ENCODE results near the gene AP4E1. TPM values are rescaled to one million over a fixed set of nuclear protein-coding genes. Genes with fewer than 3 reads are reported as not detected.

Gene AP4E1
- total RNA-seq, 4 donors from 2014 or later, result 10.2 to 15.3 (median 12.6) TPM

GRCh38 chr15:50968353-50968752 lies 59.9 kb downstream of the AP4E1 start:
- TF ChIP-seq POLR2A (IDR thresholded peaks at IDR 0.05), result no peak
- no peak for TF ChIP-seq CTCF (IDR thresholded peaks at IDR 0.05)
- TF ChIP-seq EP300 (IDR thresholded peaks at IDR 0.05), result no peak
- DNase-seq (ENCODE audit: low spot score in 2 of 2), result no peak
- H3K27ac ChIP-seq, result no peak overlapping the region
- 97% methylated on average over 2 of the region's 2 CpGs for WGBS, 2 donors
- H3K4me3 ChIP-seq, result no peak overlapping the region
- H3K27me3 ChIP-seq, result no peaks in the 10 kb centered on the region
- peaks cover 0 to 97% (median 17%) of the 10 kb centered on the region in 3 donors for H3K36me3 ChIP-seq
- H3K4me1 ChIP-seq, result no peaks in the 10 kb centered on the region
- peaks cover 0 to 95% (median 17%) of the 10 kb centered on the region in 4 donors for H3K9me3 ChIP-seq

- WGBS, 2 donors, result 95 to 97% methylated on average over 2 of the region's 2 CpGs
- H3K27me3 ChIP-seq, result no peaks in the 10 kb centered on the region
- H3K36me3 ChIP-seq, result peaks cover 0 to 100% (median 17%) of the 10 kb centered on the region in 3 donors
- H3K9me3 ChIP-seq, result peaks cover 0 to 78% (median 11%) of the 10 kb centered on the region in 4 donors
- H3K4me3 ChIP-seq, result no peak overlapping the region
- TF ChIP-seq EP300 (IDR thresholded peaks at IDR 0.05) (no peak), POLR2A (IDR thresholded peaks at IDR 0.05) (no peak), CTCF (IDR thresholded peaks at IDR 0.05) (no peak)
- H3K4me1 ChIP-seq, result no peaks in the 10 kb centered on the region
- no peak for DNase-seq (ENCODE audit: low spot score in 2 of 2)
- H3K27ac ChIP-seq, result no peak overlapping the region
Measured at GRCh38 chr15:50970524-50970923, 62.0 kb downstream of the AP4E1 start.

GRCh38 chr15:50971115-50971514 lies 62.6 kb downstream of the AP4E1 start:
- DNase-seq (ENCODE audit: low spot score in 2 of 2), result no peak
- Histone ChIP-seq H3K36me3 (peaks cover 0 to 100% (median 17%) of the 10 kb centered on the region in 3 donors), H3K4me1 (no peaks in the 10 kb centered on the region), H3K4me3 (no peak overlapping the region), H3K27me3 (no peaks in the 10 kb centered on the region), H3K9me3 (peaks cover 0 to 78% (median 11%) of the 10 kb centered on the region in 4 donors), H3K27ac (no peak overlapping the region)
- no peak for TF ChIP-seq POLR2A (IDR thresholded peaks at IDR 0.05)
- no peak for TF ChIP-seq CTCF (IDR thresholded peaks at IDR 0.05)
- TF ChIP-seq EP300 (IDR thresholded peaks at IDR 0.05), result no peak

DNA sequence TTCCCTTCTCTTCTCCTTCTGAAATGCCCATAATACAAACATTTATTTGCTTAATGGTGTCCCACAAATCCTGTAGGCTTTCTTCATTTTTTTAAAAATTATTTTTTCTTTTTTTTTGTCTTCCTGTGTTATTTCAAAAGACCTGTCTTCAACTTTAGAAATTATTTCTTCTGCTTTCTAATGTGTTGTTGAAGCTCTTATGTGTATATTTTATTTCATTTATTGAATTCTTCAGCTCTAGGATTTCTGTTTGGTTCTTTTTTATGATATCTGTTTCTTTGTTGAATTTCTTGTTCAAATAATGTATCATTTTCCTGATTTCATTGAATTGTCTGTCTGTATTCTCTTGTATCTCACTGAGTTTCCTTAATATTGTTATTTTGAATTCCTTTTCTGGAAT lies 63.1 kb downstream of the AP4E1 start:
- H3K4me3 ChIP-seq, result no peak overlapping the region
- peaks cover 0 to 96% (median 17%) of the 10 kb centered on the region in 3 donors for H3K36me3 ChIP-seq
- H3K27ac ChIP-seq, result no peak overlapping the region
- peaks cover 0 to 75% (median 11%) of the 10 kb centered on the region in 4 donors for H3K9me3 ChIP-seq
- no peak for DNase-seq (ENCODE audit: low spot score in 2 of 2)
- no peaks in the 10 kb centered on the region for H3K27me3 ChIP-seq
- H3K4me1 ChIP-seq, result no peaks in the 10 kb centered on the region
- TF ChIP-seq POLR2A (IDR thresholded peaks at IDR 0.05) (no peak), CTCF (IDR thresholded peaks at IDR 0.05) (no peak), EP300 (IDR thresholded peaks at IDR 0.05) (no peak)

- H3K9me3 ChIP-seq, result peaks cover 0 to 54% (median 11%) of the 10 kb centered on the region in 4 donors
- no peaks in the 10 kb centered on the region for H3K27me3 ChIP-seq
- H3K4me3 ChIP-seq, result no peak overlapping the region
- 83 to 100% methylated on average over 4 of the region's 4 CpGs for WGBS, 2 donors
- no peak overlapping the region for H3K27ac ChIP-seq
- H3K36me3 ChIP-seq, result peaks cover 0 to 78% (median 16%) of the 10 kb centered on the region in 3 donors
- DNase-seq (ENCODE audit: low spot score in 2 of 2), result no peak
- no peak for TF ChIP-seq EP300 (IDR thresholded peaks at IDR 0.05)
- TF ChIP-seq POLR2A (IDR thresholded peaks at IDR 0.05), result no peak
- no peak for TF ChIP-seq CTCF (IDR thresholded peaks at IDR 0.05)
- no peaks in the 10 kb centered on the region for H3K4me1 ChIP-seq
Measured at GRCh38 chr15:50973605-50974004, 65.1 kb downstream of the AP4E1 start.

All from tibial nerve (tissue), 4 donors.